HG02938 (cell line): ENCODE results near the gene LRRC4C.
"Not testable (repeated sequence)": the region's sequence is repeated elsewhere in the genome, so short reads cannot be mapped to it uniquely, and the experiment has no call there.

Experiments
- ATAC-seq: cut with Tn5 transposase; IDR thresholded peaks from one replicate; pipeline ENCODE4 v1.9.1; 2021; ENCODE audit warnings: mild to moderate bottlenecking, moderate library complexity; ENCODE audit not compliant: unreplicated experiment

The LRRC4C gene

DNA sequence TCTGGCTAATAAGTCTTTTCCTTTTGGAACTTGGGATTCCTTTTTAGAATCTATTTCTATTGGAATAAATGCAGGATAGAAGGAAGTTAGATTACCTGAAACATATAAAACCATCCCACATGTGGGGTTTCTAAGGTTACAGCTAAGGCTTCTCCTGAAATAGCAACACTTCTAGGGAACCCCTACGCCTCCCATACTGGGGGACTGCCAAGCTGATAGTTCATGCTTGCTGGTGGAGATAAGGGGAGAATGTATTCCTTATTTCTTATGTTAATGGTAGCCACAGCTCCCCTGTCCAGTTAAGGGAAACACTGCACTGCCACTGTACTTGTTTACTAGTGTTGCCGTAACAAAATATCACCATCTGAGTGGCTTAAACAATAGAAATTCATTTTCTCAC is 1189.6 kb downstream of the LRRC4C start:
- ATAC-seq, result no peak

DNA sequence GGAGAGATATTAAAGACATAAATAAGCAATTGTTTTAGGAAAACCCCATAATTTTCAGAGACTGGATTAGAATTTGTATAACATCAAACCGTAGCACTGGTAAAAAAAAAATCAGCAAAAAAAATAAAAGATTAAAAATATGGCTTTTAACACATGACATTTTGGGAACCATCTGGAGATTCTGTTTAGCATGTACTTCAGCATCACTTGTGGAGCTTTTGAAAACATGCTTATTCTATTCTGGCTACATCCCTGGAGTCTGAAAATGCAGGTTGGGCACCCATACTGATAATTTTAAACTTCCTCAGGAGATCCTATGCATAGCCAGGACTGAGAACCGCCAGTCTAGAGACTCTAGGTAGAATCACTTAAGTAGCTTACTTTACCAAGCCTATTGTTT is 1190.9 kb downstream of the LRRC4C start:
- no peak for ATAC-seq

DNA sequence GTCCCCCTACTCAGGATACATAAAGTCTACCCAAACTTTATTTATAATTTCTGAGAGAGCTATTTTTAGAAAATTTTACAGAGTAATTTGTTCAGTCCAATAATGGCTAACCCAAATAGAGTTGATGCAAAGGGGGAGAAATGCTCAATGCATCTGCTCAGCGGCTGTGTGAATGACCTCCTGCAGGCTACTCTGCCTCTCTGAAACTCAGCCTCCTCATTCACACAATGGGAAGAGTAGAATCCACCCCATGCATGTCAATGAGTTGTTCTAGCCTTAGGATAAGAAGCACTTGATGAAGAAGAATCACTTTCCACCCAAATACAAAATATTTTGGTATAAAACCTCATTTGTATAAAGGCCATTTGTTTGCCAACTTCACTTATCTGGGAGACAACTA is 1204.0 kb downstream of the LRRC4C start:
- no peak for ATAC-seq

- no peak for ATAC-seq
These were observed 1206.3 kb downstream of the LRRC4C start for GRCh38 chr11:40253166-40253565.

DNA sequence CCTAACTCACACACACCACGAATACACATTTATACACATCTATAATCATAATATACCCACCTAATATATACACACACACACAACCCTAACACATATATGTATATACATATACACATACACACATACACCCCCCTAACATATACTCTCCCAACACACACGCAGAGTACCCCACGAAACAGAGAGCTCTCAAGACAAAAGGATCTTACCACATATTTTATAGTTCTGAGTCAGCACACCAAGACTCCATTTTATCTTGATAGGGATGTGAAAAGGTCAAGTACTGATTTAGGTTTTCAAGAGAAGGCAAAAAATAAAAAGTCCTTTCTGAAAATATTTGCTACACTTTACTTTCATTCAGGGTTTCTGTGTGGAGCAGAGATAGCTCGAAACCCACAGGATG is 1207.2 kb downstream of the LRRC4C start:
- ATAC-seq, result no peak

DNA sequence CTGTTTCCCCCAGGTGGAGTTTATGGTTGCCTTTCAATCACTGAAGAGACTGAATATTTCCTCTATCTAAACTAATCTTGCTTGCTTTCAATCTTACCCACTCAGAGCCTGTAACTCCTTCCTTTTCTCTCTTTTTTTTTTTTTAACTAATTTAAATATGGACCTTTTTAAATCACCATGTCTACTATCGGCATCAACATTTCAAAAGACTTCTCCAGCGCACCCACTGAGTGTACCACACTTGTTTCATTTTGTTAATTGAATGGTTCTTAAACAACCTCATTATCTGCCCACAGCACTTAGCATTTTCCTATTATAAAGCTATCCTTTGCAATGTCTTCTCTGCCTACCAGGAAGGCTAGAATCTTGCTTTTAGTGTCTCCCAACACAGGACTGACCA is 1212.5 kb downstream of the LRRC4C start:
- no peak for ATAC-seq

DNA sequence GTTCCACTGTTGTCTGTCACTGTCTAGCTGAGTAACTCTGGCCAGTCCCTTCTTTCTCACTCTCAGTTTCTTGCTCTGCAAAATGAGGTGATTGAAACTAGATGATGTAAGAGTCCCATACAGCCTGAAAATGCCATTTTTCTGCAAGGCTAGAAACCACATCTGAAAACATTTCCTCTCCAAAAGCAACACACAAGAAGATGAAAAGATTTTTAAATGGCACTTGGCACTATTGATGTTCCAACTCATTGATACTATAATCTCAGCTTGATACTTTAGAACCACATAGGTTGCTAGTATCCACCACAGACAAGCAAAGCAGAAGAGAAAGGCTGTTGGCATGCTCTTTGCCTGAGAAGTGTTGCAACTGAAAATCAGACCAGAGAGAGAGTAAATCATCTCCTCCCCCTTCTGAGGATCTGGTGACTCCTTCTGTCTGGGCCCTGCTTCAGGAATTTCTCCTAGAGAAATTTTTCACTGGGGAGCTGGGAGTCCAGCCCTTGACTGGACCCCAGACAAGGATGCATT is 1217.9 kb downstream of the LRRC4C start:
- ATAC-seq, result peak; percentile 96

GRCh38 chr11:40240284-40240683 is 1219.2 kb downstream of the LRRC4C start:
- no peak for ATAC-seq

DNA sequence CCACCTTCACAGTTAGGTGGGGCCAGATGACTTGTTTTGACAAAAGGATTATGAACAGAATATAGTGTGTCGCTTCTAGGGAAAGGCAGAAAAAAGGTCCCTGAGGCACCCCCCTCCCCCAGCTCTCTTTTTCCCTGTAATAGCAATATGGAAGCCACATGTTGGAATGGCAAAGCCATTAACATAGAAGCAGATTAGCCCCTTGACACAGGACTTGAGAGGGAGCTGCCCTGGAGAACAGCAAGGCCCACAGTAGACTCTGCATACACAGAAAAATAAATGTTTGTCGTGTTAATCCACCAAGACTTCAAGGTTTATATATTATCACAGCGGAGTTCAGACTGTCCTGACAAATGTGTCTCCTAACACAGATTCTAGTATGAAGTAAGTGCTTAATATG is 1222.9 kb downstream of the LRRC4C start:
- no peak for ATAC-seq

DNA sequence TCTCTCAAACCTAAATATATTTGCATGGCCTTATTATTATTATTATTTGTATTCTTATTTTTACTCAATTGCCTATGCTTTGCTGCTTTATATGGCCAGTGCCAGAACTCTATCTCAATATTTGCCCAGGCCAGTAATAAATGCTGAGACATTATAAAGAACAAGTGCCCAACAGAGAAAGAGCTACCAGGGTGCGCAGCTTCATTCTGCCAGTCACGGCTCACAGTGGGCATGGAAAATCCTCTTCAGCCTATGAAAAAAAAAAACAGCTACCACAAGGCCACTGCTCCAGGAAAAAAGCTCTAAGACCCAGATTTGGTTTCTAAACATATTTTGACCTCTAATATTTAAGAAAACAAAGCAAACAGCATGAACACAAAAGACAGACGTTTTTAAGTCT is 1223.6 kb downstream of the LRRC4C start:
- no peak for ATAC-seq

DNA sequence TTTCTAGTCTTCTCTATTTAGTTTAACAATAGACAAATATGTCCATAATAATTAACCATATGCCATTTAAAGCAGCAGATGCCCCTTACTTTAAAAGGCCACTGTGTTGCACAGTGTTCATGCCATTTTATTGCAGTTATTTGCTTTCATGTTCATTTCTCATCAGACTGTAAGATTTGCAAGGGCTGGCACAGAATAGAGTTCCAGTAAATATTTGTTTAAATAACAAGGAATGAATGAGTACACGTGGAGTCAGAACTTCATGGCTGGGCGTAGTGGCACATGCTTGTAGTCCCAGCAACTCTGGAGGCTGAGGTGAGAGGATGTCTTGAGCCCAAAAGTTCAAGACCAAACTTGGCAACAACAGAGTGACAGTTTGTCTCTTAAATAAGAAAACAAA is 1228.6 kb downstream of the LRRC4C start:
- ATAC-seq, result no peak

GRCh38 chr11:40228662-40229061 is 1230.8 kb downstream of the LRRC4C start:
- no peak for ATAC-seq

- ATAC-seq, result peak; percentile 97
These were observed 1231.7 kb downstream of the LRRC4C start for GRCh38 chr11:40227730-40228129.

GRCh38 chr11:40226654-40227053 is 1232.8 kb downstream of the LRRC4C start:
- ATAC-seq, result no peak

GRCh38 chr11:40223596-40224330 is 1235.7 kb downstream of the LRRC4C start:
- no peak for ATAC-seq

- no peak for ATAC-seq
These were observed 1240.1 kb downstream of the LRRC4C start for GRCh38 chr11:40219401-40219800.

GRCh38 chr11:40215556-40215955 is 1243.9 kb downstream of the LRRC4C start:
- no peak for ATAC-seq

- no peak for ATAC-seq
These were observed 1252.0 kb downstream of the LRRC4C start for GRCh38 chr11:40207416-40207815.

- ATAC-seq, result no peak
These were observed 1255.2 kb downstream of the LRRC4C start for GRCh38 chr11:40204228-40204627.

DNA sequence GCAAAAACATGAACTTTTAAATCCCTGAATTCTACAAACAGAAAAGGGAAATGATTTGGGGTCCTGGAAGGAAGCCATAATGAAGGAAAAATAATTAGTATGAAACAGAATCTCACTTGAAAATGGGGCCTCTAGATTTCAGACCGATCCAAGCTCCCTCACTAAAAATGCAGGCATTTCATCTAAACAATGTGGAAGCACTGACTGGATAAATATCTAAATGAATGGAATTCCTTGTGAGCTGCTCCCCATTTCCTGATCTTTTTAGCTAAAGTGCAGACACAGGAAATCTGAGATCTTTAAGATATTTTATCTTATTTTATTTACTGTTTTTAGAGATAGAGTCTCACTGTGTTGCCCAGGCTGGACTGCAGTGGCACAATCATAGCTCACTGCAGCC is 1255.8 kb downstream of the LRRC4C start:
- no peak for ATAC-seq

GRCh38 chr11:40202589-40203270 is 1256.7 kb downstream of the LRRC4C start:
- no peak for ATAC-seq

- not testable (repeated sequence) for ATAC-seq
These were observed 1266.9 kb downstream of the LRRC4C start for GRCh38 chr11:40192590-40192989.
